HG02623 (cell line): ENCODE measurements around the gene HFE.
"Not testable (repeated sequence)": the region's sequence is repeated elsewhere in the genome, so short reads cannot be mapped to it uniquely, and the experiment has no call there.

ENCODE experiments used
- ATAC-seq: cut with Tn5 transposase; IDR thresholded peaks from one replicate; pipeline ENCODE4 v1.9.1; 2021; ENCODE audit warnings: moderate library complexity; ENCODE audit not compliant: unreplicated experiment

The HFE gene, protein sequence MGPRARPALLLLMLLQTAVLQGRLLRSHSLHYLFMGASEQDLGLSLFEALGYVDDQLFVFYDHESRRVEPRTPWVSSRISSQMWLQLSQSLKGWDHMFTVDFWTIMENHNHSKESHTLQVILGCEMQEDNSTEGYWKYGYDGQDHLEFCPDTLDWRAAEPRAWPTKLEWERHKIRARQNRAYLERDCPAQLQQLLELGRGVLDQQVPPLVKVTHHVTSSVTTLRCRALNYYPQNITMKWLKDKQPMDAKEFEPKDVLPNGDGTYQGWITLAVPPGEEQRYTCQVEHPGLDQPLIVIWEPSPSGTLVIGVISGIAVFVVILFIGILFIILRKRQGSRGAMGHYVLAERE

DNA sequence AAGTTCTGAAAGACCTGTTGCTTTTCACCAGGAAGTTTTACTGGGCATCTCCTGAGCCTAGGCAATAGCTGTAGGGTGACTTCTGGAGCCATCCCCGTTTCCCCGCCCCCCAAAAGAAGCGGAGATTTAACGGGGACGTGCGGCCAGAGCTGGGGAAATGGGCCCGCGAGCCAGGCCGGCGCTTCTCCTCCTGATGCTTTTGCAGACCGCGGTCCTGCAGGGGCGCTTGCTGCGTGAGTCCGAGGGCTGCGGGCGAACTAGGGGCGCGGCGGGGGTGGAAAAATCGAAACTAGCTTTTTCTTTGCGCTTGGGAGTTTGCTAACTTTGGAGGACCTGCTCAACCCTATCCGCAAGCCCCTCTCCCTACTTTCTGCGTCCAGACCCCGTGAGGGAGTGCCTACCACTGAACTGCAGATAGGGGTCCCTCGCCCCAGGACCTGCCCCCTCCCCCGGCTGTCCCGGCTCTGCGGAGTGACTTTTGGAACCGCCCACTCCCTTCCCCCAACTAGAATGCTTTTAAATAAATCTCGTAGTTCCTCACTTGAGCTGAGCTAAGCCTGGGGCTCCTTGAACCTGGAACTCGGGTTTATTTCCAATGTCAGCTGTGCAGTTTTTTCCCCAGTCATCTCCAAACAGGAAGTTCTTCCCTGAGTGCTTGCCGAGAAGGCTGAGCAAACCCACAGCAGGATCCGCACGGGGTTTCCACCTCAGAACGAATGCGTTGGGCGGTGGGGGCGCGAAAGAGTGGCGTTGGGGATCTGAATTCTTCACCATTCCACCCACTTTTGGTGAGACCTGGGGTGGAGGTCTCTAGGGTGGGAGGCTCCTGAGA lies at the start of gene HFE:
HFE (plus strand) TSS at position 146 of the 832 bp plus-strand sequence; CDS start at position 158, 12 bp downstream.
- ATAC-seq = no peak

DNA sequence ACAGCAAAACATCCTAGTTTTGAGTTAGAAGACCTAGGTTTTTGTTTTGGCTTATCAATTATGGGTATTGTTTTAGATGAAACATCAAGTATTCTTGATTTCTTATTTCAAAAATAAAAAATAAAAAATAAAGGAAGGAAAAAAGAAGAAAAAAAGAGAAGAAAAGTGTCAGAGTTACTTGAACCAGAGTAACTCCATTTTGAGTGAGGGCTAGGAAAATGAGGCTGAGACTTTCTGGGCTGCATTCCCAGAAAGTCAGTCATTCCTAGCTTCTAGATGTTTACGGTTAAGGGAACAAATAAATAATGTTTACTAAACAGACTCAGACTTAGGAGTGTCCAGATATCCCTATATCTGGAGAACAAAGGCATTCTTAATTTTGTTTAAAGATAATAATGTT lies 45.3 kb upstream of the HFE start:
- no peak for ATAC-seq

DNA sequence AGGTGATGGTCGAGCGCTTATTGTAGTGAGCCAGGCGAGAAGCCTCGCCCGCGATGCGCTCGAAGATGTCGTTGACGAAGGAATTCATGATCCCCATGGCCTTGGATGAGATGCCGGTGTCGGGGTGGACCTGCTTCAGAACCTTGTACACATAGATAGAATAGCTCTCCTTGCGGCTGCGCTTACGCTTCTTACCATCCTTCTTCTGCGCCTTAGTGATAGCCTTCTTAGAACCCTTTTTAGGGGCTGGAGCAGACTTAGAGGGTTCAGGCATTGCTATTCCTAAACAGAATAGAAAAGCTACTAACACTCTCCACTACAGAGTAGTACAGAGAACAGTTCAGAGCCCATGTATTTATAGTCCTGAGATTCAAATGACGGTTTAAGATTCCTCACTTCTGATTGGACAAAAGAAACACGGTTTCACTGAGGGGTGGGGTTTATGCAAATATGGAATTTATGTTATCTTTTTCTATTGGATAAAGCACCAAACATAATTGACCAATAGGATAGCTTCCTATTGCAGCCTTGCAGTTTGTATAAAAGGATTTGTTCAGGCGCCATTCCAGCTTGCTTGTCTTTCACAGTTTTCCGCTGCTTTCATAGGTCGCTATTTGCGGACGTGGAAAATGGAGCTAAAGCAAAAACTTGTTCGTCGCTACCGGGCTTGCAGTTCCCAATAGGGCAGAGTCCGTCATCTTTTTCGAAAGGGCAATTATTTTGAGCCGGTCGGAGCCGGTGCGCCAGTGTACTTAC lies 43.7 kb upstream of the HFE start:
- ATAC-seq = peak; percentile 58

DNA sequence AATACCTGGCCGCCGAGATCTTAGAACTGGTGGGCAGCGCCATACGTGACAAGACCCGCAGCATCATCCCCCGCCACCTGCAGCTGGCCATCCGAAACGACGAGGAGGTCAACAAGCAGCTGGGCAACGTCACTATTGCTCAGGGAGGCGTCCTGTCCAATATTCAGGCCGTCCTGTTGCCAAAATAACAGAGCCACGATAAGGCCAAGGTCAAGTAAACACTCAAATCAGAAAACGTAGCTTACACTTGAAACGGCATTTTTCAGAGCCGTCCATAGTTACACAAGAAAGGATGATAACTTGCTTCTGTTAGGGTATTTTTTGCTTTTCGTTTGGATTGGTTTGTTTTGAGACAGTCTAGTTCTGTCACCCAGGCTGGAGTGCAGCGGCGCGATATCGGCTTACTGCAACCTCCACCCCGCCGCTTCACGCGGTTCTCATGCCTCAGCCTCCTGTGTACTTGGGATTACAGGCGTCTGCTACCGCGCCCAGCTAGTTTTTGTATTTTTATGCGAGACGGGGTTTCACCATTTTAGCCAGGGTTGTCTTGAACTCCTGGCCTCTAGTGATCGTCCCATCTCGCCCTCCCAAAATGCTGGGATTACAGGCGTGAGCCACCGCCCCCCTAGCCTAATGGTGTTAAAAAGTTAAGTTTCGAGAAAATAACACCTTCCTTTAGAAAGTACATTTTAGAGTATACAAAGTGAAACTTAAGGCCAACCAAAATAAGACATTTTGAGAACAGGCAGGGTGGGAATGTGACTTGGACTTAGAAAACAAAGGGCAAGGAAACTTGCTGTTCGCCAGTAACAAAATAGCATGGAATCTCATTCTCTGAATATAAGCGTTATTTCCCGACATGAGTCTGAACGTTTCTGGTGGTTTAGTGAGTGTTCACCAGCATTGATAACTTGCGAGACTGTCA lies 42.8 kb upstream of the HFE start:
- peak; percentile 12 for ATAC-seq

DNA sequence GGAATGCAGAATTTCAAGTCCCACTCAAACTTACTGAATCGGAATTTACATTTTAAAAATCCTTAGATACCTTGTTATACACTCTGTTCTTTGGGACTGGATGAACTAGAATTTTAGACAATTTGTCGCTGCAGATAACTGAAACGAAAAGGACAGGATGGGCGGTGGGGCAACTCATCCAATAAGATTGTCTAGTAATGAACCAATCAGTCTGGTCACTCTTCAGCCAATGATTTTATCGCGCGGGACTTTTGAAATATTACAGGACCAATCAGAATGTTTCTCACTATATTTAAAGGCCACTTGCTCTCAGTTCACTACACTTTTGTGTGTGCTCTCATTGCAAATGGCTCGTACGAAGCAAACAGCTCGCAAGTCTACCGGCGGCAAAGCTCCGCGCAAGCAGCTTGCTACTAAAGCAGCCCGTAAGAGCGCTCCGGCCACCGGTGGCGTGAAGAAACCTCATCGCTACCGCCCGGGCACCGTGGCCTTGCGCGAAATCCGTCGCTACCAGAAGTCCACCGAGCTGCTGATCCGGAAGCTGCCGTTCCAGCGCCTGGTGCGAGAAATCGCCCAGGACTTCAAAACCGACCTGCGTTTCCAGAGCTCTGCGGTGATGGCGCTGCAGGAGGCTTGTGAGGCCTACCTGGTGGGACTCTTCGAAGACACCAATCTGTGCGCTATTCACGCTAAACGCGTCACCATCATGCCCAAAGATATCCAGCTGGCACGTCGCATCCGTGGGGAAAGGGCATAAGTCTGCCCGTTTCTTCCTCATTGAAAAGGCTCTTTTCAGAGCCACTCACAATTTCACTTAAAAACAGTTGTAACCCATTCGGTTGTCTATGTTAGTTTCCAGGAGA lies 41.9 kb upstream of the HFE start:
- ATAC-seq = peak; percentile 46

DNA sequence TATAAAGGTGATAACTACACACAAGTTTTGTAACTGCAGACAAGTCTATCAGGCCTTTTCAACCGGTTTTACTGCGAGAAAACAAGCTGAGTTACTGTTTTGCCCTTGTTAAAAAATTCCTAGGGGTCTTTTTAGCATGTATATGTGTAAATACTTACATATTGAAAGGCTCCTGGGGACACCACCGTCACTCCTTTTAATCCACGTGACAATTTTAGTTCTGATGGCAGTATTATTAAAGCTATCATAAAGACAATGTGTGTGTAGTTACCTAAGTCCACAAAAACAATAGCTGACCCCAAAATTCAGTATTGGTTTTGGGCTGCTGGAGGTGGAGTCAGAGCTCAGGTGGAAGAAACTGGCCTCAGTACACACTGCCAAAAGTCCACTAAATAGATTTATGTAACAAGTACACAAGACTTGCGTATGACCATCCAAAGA lies 41.3 kb upstream of the HFE start:
- ATAC-seq = no peak

DNA sequence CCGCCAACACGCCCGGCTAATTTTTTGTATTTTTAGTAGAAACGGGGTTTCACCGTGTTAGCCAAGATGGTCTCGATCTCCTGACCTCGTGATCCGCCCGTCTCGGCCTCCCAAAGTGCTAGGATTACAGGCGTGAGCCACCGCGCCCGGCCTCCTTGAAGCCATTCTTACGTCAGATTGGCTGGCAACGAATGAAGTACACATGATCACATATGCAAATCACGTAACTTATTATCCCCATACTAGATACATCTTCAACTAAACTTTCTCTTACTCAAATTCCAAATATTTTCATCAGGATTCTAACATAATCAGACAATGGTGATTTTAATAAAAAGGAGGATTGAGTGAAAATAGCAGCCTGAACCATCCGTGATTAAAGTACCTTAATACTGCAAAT lies 39.9 kb upstream of the HFE start:
- ATAC-seq = not testable (repeated sequence)

DNA sequence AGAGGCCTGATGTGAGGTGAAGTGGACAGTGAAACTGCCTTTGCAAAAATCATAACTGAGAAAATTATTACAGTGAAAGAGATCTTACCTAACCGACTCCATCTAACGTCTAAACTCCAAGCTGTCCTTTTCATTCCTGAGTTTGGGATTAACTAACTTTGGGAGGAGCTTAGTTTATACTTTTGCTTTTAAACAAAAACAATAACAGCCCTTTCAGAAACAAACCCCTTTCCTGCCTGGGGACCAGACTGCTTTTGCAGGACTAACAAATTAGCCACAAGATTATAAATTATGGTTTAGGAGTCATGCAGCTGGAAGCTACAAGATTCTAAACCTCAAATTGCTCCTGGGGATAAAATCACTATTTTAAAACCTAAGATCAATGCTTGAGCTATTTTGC lies 38.6 kb upstream of the HFE start:
- ATAC-seq = no peak

DNA sequence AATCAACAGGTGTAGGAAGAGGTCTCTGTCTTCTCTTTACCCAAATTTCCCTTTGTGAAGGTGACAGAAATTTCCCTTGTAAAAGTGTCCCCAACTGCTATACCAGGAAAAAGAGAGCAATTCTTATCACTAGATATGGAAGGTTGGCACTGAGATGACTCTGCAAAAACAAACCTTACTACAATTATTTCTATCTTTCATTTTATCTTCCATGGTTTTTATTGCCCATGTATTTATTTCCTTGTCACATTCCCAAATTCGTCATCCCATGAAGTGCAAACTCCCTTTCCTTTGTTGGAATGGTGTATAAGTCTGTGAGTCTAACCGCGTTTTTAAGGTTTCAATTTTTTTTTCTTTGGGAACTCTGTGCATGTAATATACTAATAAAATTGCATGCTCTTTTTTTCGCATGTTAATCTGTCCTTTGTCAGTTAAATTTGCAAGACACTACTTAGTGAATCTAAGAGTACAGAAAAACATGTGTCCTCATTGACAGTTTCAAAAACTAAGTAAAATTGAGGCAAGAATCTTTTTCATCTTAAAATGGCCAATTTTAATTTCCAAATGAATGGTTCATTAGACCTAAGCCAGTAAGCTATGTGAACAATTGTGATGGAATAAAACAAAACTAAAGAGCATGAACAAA lies 35.4 kb upstream of the HFE start:
- ATAC-seq = no peak

DNA sequence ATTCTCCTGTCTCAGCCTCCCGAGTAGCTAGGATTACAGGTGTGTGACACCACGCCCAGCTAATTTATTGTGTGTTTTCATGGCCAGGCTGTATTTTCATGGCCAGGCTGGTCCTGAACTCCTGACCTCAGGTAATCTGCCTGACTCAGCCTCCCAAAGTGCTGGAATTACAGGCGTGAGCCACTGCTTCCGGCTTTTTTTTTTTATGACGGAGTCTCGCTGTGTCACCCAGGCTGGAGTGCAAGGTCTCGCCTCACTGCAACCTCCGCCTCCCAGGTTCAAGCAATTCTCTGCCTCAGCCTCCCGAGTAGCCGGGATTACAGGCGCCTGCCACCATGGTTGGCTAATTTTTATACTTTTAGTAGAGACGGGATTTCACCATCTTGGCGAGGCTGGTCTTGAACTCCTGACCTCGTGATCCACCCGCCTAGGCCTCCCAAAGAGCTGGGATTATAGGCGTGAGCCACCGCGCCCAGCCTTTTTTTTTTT lies 34.4 kb upstream of the HFE start:
- not testable (repeated sequence) for ATAC-seq

DNA sequence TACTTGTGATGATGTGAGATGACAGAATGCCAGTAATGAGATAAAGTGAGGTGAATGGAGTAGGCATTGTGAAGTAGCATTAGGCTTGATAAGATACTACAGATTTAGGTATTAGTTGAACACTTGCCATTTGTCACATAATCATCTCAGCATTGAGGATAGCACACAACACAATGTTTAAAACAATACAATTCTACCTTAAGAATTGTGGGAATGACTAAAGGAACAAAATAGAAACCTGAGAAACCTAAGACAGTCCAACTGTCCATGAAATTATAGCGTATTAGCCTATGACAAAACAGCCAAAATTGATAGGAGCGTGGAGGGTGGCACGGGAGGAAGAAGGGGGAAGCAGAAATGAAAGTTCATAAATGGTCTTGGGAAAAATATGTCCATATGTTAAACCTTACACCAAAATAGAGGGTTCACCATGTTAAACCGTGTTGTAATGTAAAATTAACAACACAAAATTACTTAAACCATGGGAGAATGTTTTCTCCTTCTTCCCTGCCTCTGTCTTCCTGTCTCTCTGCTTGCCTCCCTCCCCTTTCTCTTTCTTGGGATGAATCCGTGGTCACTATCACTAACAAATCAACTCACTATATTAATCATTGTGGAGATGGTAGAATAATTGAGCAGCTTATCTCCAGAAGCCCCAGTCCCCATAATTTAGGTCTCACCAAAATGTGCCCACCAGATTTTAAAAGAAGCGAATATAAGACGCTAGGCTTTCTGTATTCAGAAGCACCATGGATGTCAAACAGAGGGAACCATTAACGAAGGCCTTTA lies 33.0 kb upstream of the HFE start:
- no peak for ATAC-seq

DNA sequence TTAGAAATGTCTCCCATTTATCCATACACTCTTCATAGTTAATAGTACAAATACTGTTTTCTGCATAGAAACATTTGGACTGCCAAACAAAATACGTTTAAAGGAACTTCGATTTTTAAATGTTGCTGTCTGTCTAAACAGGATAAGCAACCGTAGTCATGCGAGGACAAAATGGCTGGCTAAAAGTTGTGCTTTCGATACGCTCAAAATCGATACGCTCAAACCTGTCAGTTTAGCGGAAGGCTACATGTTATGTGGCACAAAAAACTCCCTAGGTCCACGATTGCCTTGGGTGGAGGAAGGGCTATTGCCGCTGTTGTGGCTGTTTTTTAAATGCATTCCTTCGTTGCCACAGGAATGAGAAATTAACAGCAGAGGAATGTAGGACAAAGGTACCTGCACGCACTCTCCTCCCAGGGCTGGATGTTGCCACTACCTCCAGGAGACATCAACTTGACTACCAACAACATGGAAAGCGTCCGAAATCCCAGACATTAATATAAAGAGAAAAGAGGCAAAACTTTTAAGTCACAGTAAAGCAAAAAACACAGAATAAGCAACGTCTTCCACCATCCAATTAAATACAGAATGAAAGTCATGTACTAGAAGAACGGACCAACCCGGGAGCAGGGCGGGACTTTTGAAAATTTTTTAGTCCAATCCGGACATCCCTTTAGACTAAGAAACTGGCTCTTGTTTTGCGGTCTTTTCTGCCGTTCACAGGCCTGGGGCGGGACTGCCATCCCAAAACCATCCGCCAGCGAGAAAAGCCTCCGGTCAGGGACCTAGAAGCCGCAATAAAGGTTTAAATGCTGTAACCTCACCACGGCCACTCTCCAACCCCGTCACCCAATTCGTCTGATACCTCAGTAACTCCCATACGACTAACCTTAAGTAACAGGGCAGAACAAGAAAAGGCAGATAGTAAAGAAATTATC lies 32.2 kb upstream of the HFE start:
- peak; percentile 41 for ATAC-seq

DNA sequence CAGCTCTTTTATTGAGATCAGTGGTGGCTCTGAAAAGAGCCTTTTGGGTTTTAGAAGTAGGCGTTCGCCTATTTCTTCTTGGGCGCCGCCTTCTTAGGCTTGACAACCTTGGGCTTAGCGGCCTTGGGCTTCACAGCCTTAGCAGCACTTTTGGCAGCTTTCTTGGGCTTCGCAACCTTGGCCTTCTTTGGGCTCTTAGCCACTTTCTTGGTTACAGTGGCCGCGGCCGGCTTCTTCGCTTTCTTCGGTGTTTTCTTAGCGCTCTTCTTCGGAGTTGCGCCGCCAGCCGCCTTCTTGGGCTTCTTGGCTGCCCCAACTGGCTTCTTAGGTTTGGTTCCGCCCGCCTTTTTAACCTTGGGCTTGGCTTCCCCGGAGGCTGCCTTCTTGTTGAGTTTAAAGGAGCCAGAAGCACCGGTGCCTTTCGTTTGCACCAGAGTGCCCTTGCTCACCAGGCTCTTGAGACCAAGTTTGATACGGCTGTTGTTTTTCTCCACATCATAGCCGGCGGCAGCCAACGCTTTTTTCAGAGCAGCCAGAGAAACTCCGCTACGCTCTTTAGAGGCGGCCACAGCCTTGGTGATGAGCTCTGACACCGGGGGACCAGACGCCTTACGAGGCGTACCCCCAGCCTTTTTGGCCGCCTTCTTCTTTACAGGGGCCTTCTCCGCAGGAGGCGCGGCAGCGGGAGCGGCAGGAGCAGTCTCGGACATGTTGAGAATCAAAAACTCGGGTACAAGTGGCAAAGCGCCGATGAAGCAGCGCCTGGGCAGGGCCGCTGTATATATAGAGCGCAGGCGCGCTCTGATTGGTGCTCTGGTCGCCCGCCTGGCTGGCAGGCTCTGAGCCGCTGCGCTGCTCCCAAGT lies 31.3 kb upstream of the HFE start:
- ATAC-seq = peak; percentile 74

DNA sequence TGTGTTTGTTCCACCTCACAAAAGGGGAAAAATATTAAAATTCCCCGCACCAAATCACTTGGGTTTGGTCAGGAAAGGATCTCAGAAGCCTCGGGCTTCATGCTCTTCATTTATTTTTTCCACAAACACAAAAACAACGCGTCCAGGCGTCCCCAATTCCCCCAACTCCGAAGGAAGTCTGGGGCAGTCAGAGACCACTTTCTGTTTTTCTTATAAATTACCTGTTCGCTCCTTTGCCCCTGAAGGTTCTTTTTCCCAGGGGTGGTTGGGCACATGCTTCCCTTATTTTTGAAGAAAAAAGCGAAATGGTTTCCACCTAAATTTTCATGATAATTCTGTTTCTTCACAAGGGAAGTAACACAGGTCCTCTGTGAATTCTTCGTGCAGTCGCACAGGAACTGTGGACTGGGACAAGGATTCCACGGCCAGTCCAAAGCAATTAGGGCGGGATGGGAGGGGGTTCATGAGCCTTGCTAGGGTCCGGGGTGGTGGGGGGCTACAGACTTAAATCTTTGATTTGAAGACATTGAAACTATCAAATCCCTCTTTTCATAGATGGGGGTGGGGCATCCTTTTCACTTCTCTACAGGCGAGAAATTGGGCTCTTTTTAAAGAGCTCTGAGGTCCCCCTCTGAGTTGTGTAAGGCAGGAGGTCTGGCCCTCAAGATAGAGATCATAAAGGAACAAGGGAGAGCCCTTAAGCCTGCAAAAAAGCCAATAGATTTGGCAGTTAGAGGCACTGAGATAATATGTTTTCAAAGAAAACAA lies 30.5 kb upstream of the HFE start:
- no peak for ATAC-seq

DNA sequence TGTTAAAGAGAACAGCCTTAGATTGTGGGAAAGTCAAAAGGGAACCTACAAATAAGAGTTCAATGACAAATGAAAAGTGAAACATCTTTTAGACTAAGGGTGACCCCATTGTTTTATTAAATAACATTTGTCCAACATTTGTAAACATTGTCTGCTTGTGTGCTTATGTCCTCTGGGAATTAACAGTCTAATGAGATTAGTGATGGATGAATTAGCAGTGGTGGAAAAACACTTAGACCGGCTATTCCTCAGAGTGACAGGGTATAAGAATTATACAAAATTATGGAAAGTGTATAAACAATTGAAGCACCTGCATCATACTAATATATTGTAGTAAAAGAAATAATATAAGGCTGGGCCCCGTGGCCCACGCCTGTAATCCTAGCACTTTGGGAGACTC lies 29.3 kb upstream of the HFE start:
- ATAC-seq = no peak
